Activated CD8-positive, alpha-beta memory T cell treated with anti-CD3 and anti-CD28 coated beads, Interleukin-2, amount 50 U/mL, for 4 hours (primary cell): Measurements from ENCODE around the gene TMC4.
"Not testable (repeated sequence)": the region's sequence is repeated elsewhere in the genome, so short reads cannot be mapped to it uniquely, and the experiment has no call there.

Experiments
- DNase-seq: peaks from one replicate; pipeline ENCODE4 v3.0.0-alpha.2; 2020

TMC4 gene, protein sequence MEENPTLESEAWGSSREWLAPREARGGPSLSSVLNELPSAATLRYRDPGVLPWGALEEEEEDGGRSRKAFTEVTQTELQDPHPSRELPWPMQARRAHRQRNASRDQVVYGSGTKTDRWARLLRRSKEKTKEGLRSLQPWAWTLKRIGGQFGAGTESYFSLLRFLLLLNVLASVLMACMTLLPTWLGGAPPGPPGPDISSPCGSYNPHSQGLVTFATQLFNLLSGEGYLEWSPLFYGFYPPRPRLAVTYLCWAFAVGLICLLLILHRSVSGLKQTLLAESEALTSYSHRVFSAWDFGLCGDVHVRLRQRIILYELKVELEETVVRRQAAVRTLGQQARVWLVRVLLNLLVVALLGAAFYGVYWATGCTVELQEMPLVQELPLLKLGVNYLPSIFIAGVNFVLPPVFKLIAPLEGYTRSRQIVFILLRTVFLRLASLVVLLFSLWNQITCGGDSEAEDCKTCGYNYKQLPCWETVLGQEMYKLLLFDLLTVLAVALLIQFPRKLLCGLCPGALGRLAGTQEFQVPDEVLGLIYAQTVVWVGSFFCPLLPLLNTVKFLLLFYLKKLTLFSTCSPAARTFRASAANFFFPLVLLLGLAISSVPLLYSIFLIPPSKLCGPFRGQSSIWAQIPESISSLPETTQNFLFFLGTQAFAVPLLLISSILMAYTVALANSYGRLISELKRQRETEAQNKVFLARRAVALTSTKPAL

GRCh38 chr19:54172471-54173358, at the start of gene TMC4:
TMC4 (minus strand) TSS chr19:54173160; CDS start chr19:54173117, 43 bp downstream.
- DNase-seq, result no peak

DNA sequence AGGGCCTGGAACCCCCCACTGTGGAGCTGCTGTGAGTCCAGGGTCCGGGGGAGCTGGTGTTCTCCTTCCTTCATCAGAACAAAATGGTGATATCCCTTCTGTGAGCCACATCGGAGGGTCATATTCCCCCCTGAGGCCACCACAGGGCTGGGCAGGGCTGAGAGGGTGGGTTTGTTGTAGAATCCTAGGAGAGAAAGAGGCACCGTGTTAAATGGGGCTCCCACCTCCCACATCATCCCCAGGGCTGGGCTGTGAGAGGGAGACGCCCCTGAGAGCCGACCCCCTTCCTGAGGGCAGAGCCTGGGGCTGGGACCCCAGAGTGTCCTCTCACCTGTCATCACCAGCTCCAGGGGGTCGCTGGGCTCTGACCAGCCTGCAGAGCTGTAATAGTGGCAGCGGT, 49.0 kb upstream of the TMC4 start:
- DNase-seq, result not testable (repeated sequence)

DNA sequence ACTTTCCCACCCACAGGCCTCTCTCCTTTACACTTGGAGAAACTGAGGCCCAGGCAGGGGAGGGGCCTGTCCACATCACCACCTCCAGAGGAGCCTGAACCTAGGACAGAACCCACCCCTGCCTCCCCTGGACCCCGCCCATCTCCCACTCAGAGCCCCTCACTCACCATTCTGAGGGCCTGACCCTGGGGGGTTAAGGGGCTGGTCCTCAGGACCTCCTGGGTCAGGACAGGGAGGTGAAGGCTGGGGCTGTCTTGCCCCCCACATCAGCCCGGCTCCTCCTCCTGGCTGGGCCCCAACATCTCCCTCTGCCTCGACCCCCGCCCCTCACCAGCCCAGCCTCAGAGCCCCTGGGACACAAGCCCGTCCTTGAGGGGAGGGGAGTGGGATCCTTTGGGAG, 46.7 kb upstream of the TMC4 start:
- DNase-seq, result not testable (repeated sequence)

DNA sequence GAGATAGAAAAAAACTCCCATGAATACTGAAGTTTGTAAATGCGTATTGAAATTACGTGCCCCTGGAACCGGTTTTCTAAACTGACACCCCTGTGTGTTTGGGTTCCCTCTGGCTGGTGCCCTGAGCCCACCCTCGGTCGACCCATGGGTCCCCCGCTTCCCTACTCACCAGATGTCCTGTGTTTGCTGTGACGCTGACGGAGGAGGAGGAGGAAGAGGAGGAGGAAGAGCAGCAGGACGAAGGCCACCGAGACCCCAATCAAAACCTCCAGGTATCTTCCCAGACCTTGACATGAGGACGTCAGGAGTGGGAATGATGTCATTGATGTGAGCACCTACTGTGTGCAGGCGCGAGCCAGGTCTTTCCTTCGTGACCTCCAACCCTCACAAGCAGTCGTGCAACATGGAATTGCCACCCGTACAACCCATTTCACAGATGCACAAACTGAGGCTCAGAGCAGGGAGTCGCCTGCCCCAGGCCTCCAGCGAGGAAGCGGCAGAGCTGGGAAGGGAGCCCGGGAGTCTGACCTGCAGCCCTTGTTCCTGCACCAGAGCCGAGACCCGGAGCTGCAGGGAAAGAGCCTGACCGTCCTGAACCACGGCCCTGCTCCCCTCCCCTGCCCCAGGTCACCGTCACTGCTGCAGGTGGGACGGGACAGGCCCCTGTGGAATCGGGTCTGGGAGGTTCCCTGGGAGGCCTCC, 46.2 kb upstream of the TMC4 start:
- DNase-seq, result no peak

DNA sequence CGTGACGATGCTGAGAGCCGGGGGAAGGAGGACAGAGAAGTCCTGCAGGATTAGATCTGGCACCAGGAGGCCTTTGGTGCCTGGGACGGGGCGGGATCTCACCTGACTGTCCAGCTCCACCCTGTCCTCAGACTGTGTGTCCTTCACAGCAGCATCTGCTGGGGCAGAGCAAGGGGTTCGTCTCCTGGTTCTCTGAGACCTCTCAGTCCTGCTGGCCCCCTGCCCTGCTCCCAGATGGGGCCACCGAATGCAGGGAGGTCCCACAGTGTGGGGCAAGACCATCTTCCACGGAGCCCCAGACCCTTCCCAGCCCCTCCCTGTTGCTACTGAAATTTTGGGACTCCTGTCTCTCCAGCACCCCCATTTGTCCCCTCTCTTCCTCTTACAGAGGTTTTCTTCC, 45.3 kb upstream of the TMC4 start:
- DNase-seq, result no peak

DNA sequence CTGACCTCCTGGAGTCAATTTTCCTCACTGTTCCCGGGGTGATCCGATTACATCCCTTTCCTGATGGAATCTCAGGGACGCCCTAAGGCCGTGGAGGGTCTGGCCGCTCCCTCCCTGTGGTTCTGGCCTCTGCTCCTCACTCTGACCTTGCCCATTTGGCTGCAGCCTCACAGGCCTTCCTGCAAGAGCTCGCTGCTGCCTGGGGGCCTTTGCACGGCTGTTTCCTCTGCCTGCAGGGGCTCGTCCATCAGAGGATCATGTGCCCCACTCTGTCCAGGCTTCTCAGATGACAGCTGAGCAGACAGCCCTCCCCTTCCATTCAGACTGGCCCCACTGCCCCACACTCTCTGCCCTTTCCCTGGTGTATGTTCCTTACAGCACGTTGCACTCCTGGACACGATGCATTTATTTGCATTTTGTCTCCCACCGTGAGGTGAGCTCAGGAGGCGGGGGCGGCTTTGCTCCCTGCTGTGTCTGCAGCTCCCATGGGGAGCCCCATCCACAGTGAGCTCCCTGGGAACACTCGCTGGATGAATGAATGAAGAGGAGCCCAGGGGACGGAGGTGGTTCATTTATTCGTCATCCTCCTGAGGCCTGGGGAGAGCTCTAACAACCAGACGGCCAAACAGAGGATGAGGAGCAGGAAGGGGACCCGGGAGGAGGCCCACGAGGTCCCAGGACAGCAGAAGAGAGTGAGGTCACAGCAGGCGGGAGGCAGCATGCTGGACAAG, 44.7 kb upstream of the TMC4 start:
- DNase-seq, result not testable (repeated sequence)

DNA sequence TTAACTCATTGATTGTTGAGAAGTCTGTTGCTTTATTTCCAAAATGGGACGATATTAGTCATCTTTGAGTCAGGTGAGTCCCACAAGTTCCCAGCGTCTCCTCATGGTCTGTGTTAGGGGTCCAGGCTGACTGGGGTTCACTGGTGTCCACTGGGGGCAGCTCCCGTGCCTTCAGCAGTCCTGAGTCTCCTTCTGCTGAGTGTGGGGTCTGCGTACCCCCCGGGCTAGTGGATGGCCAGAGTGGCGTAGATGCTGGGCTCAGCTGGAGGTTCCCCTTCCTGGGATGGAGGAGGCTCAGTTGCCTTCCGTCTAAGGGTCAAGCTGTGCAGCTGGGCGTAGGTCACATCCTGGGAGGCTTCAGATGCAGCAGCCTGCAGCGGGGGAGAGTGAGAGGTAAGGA, 43.9 kb upstream of the TMC4 start:
- no peak for DNase-seq

GRCh38 chr19:54214734-54215133, 41.8 kb upstream of the TMC4 start:
- not testable (repeated sequence) for DNase-seq

DNA sequence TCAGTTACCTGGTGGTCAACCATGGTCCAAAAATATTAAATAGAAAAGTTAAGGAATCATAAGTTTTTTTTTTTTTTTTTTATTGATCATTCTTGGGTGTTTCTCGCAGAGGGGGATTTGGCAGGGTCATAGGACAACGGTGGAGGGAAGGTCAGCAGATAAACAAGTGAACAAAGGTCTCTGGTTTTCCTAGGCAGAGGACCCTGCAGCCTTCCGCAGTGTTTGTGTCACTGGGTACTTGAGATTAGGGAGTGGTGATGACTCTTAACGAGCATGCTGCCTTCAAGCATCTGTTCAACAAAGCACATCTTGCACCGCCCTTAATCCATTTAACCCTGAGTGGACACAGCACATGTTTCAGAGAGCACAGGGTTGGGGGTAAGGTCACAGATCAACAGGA, 41.3 kb upstream of the TMC4 start:
- not testable (repeated sequence) for DNase-seq

GRCh38 chr19:54211235-54211634, 38.3 kb upstream of the TMC4 start:
- no peak for DNase-seq

DNA sequence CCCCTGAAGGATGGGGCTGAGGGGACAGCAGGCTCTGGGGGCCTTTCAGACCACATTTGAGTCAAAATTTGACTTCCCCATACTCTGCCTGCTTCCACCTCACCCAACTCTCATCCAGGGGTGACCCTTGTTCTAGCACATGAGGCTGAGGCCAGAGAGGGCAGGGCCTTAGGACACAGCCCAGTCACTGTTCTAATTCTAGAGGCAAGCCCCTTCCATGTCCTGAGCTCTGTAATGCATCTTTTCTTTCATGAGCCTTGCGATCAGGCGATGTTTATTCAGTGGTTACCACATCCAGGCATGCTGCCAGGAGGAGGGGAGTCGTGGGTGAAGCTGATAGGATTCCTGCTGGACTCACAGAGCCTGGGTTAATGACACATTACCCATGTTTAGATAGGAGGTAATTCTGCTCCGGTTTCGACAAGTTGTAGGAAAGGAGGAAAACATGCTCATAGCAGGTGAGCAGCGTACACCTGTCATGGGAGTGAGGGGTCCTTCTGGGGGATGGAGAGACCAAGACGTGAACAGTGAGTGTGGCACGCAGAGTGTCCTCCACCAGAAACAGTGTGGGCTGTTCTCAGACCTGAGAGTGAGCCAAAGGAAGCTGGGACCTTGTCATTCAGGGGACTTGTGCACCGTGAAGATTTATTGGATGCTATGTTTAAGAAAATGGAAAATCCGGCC, 37.0 kb upstream of the TMC4 start:
- DNase-seq, result no peak

DNA sequence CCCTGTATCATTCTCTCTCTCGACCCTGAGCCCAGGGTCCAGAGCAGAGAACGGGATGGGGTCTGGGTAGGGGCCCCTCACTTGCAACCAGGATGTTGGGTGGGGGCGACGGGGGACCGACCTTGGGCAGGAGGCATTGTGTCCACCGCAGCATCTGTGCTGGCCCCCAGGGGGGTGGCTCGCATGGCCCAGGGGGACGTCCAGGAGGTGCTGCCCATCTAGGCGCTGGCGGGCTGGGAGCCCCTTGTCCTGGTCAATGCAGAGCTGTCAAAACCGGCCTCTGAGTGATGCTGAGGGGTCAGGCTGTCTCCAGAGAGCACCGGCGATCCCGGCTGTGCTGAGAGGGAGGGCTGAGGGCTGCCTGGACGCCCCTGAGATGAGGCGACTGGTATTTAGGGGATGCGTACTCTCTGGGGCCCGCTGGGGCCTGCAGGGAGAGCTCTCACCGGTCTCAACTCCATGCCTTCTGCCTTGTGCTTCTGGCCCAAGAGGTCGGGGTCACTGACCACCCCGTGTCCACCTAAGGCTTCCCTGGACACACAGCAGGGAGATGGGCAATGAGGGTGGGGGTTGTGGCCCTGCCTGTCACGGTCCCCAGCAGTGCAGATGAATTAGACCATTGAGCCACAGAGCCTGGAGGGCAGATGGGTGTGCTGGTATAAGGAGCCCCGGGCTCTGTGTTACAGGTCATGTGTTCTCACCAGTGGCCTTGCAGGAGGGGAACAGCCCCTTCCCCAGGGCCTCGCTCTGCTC, 36.3 kb upstream of the TMC4 start:
- no peak for DNase-seq

- DNase-seq, result no peak
Observed at GRCh38 chr19:54208784-54209057, 35.8 kb upstream of the TMC4 start.

DNA sequence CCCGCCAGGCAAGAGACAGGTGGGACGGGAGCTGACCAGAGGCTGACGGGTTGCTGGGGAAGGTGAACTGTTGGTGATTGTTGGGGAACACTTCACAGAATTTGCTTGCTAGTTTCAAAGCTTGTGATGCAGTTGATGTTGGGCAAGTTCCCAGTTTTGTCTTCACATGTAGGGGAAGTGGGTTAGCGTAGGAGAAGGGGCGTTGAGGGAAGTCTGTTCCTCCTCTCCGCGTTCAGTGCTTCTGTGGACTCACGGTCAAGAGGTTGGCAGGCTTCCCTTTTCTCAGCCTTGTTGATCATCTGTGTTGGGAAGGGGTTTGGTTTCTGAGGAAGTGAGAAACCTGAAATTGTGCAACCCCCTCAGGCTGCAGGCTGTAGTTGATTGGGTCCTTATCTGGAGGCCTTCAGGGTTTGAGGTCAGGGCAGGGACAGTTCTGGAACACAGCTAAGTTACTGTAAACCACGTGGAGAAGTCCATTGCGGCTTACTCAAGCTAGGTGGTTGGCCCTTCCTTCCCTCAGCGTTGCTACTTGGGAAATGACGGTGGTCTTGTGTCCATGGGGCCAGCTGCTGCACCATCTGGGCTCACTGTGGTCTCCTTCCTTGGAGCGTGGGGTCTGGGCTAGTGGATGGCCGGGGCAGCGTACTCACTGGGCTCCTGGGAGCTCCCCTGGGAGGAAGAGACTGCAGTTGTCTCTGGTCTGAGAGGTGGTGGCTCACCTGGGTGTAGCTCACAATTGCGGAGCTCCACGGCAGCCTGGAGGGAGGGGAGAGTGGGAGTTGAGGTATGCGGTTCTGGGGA, 35.2 kb upstream of the TMC4 start:
- DNase-seq, result no peak

- DNase-seq, result no peak
Observed at GRCh38 chr19:54207676-54207982, 34.7 kb upstream of the TMC4 start.

DNA sequence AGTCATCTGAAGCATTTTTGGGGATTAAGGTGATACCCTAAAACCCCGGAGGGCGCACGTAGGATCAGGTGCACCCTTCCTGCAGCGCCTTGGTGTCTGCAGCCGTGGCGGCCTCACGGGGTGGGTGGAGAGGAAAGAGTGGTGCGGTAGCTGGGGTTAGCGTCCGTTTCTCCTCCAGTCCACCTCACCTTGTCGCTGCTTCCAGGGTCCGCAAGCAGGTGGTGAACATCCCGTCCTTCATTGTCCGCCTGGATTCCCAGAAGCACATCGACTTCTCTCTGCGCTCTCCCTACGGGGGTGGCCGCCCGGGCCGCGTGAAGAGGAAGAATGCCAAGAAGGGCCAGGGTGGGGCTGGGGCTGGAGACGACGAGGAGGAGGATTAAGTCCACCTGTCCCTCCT, 34.2 kb upstream of the TMC4 start:
- DNase-seq, result not testable (repeated sequence)

DNA sequence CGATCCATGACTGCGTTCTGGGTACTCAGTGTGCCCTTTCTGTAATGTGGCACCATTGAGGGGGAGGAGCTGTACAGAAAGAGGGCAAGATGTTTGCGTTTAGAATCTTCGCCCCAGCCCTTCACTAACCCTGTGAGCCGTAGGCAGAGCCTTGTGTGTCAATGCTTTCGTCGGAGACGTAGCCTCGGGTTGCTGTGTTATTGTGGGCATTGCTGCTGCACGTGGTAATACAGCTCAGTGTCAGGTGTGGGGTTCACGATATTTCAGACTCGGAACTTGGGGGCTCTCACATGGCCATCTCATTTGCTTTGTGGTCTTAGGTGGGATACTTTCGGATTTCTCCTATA, 33.8 kb upstream of the TMC4 start:
- DNase-seq, result no peak

- no peak for DNase-seq
Observed at GRCh38 chr19:54206030-54206830, 33.3 kb upstream of the TMC4 start.

GRCh38 chr19:54204767-54205468, 32.0 kb upstream of the TMC4 start:
- DNase-seq, result no peak
